WTC11 (cell line): Measurements from ENCODE around the gene CYSTM1. TPM values are rescaled to one million over a fixed set of nuclear protein-coding genes. Genes with fewer than 3 reads are reported as not detected.

ENCODE experiments used
- ATAC-seq: fragments of 200-7000 bp; cut with Tn5 transposase; 2 replicates; pipeline ENCODE4 v1.10.0; 2021; ENCODE audit warnings: mild to moderate bottlenecking, moderate library complexity
- CTCF ChIA-PET: fragments of 300-600 bp; sonication (Branson Sonifier 250); formaldehyde crosslinking; loops from one replicate; lab custom pipeline; 2021; ENCODE audit warnings: antibody characterized with exemption; lab: Charles Lee
- POLR2A ChIA-PET: fragments of 350-600 bp; sonication (Branson Sonifier 250); formaldehyde crosslinking; loops from one replicate; lab custom pipeline; 2021; ENCODE audit warnings: antibody characterized with exemption; lab: Charles Lee
- DNase-seq: peaks from one replicate; pipeline ENCODE4 v3.0.0; 2021; ENCODE audit warnings: low spot score
- H3K27ac Mint-ChIP-seq: 2 replicates; pipeline ENCODE4 v1.8.0; 2021; ENCODE audit warnings: mixed read lengths
- H3K27me3 Mint-ChIP-seq: 2 replicates; pipeline ENCODE4 v1.8.0; 2021; ENCODE audit warnings: low read depth, mild to moderate bottlenecking, moderate library complexity, mixed read lengths
- H3K36me3 Mint-ChIP-seq: 2 replicates; pipeline ENCODE4 v1.8.0; 2021; ENCODE audit warnings: mixed read lengths
- H3K4me1 Mint-ChIP-seq: 2 replicates; pipeline ENCODE4 v1.8.0; 2022; ENCODE audit warnings: mixed read lengths
- H3K4me3 Mint-ChIP-seq: 2 replicates; pipeline ENCODE4 v1.8.0; 2021; ENCODE audit warnings: mild to moderate bottlenecking, moderate library complexity, mixed read lengths
- H3K9me3 Mint-ChIP-seq: 2 replicates; pipeline ENCODE4 v1.8.0; 2021; ENCODE audit warnings: mixed read lengths
- ATF2 ChIP-seq: sonication (generic); formaldehyde crosslinking; IDR thresholded peaks from 2 replicates; pipeline ENCODE4 v1.8.1; 2022; ENCODE audit warnings: low read depth, missing genetic modification reagents, borderline replicate concordance
- ATF6 ChIP-seq: sonication (generic); formaldehyde crosslinking; IDR thresholded peaks from 2 replicates; pipeline ENCODE4 v1.8.1; 2023; ENCODE audit warnings: mild to moderate bottlenecking, missing genetic modification reagents
- CBFB ChIP-seq: sonication (generic); formaldehyde crosslinking; IDR thresholded peaks from 2 replicates; pipeline ENCODE4 v1.8.1; 2022; ENCODE audit warnings: mild to moderate bottlenecking, low read depth, missing genetic modification reagents
- CTCF ChIP-seq: fragments of 200-600 bp; IDR thresholded peaks from 2 replicates; pipeline ENCODE4 v1.8.0; 2022; ENCODE audit warnings: antibody characterized with exemption
- GABPB1 ChIP-seq: sonication (generic); formaldehyde crosslinking; IDR thresholded peaks from 2 replicates; pipeline ENCODE4 v1.8.1; 2023; ENCODE audit warnings: mild to moderate bottlenecking, missing genetic modification reagents
- IRF1 ChIP-seq: sonication (generic); formaldehyde crosslinking; IDR thresholded peaks from 2 replicates; pipeline ENCODE4 v1.8.0; 2023; ENCODE audit warnings: missing genetic modification reagents
- KAT7 ChIP-seq: sonication (generic); formaldehyde crosslinking; IDR thresholded peaks from 2 replicates; pipeline ENCODE4 v1.8.1; 2023; ENCODE audit warnings: missing genetic modification reagents, mild to moderate bottlenecking, borderline replicate concordance
- NFYB ChIP-seq: sonication (generic); formaldehyde crosslinking; conservative IDR thresholded peaks from 2 replicates; pipeline ENCODE4 v1.8.0; 2022; ENCODE audit warnings: low read depth, missing genetic modification reagents
- PRDM15 ChIP-seq: sonication (generic); formaldehyde crosslinking; IDR thresholded peaks from 2 replicates; pipeline ENCODE4 v1.8.0; 2022; ENCODE audit warnings: missing genetic modification reagents
- SP1 ChIP-seq: sonication (generic); formaldehyde crosslinking; conservative IDR thresholded peaks from 2 replicates; pipeline ENCODE4 v1.8.1; 2022; ENCODE audit warnings: missing genetic modification reagents
- TEAD4 ChIP-seq: sonication (generic); formaldehyde crosslinking; IDR thresholded peaks from 2 replicates; pipeline ENCODE4 v1.8.0; 2022; ENCODE audit warnings: mild to moderate bottlenecking, missing genetic modification reagents
- ZNF671 ChIP-seq: fragments of 250-450 bp; sonication (Bioruptor Pico); IDR thresholded peaks from 2 replicates; pipeline ENCODE4 v1.8.0; 2021; ENCODE audit warnings: mild to moderate bottlenecking
- total RNA-seq: library from RNA; stranded (reverse); gene quantifications from 3 replicates; pipeline ENCODE4 v1.2.3, GENCODE V29; 2021

CYSTM1 gene
- total RNA-seq, 1 experiment from 2014 or later, result 29.3 TPM

GRCh38 chr5:140157032-140157781, 17.8 kb upstream of the CYSTM1 start:
- CTCF ChIA-PET, result interaction anchor here (0.6 to 8.7 kb wide), 12 partner anchors 9 to 177 kb away, joined by 3 to 92 read pairs (median 4); no protein-coding TSS in a partner anchor
- no peaks in the 10 kb centered on the region for H3K36me3 Mint-ChIP-seq
- TF ChIP-seq NFYB (CRISPR knock-in tag) (peak; percentile 37; the same call in 1 of the 2 replicates), SP1 (CRISPR knock-in tag) (0 out of 2 replicates have a peak, but pooled peaks have one; percentile 23), KAT7 (CRISPR knock-in tag) (no peak), CBFB (no peak), IRF1 (CRISPR knock-in tag) (no peak), ZNF671 (CRISPR knock-in tag) (no peak), CTCF (peak; percentile 86), PRDM15 (CRISPR knock-in tag) (0 out of 2 replicates have a peak, but pooled peaks have one; percentile 23), ATF2 (no peak), ATF6 (CRISPR knock-in tag) (no peak), TEAD4 (CRISPR knock-in tag) (no peak), GABPB1 (CRISPR knock-in tag) (peak; percentile 28; the same call in 1 of the 2 replicates)
- TF ChIP-seq, all 79 proteins: peak for 5
- ATAC-seq (peak; percentile 91), DNase-seq (peak; percentile 94)
- Mint-ChIP-seq H3K27me3 (peaks cover 17% of the 10 kb centered on the region), H3K4me3 (peak overlapping the region; percentile 67), H3K4me1 (peaks cover 28% of the 10 kb centered on the region), H3K9me3 (no peaks in the 10 kb centered on the region), H3K27ac (no peak overlapping the region)
- POLR2A ChIA-PET, result no interaction called here
